Stimulated activated CD4-positive, alpha-beta T cell treated with anti-CD3 and anti-CD28 coated beads, Interleukin-2, amount 100 ng/mL, for 4 hours (primary cell): ENCODE data around the gene HYKK.
"Not testable (repeated sequence)": the region's sequence is repeated elsewhere in the genome, so short reads cannot be mapped to it uniquely, and the experiment has no call there.

ENCODE experiments used
- DNase-seq: peaks from one replicate; pipeline ENCODE4 v3.0.0-alpha.2; 2020; ENCODE audit warnings: low read depth

The HYKK gene

GRCh38 chr15:78506971-78507830 is at the start of gene HYKK:
Gene HYKK, plus strand, starts transcription at chr15:78507577. Its CDS starts 5,512 bp downstream, at chr15:78513089.
- peak; percentile 58 for DNase-seq

GRCh38 chr15:78460737-78461136 is 46.6 kb upstream of the HYKK start:
- no peak for DNase-seq

GRCh38 chr15:78461171-78461888 is 46.0 kb upstream of the HYKK start:
- DNase-seq = no peak

- no peak for DNase-seq
These were observed 38.3 kb upstream of the HYKK start for GRCh38 chr15:78469031-78469430.

- DNase-seq = no peak
These were observed 30.1 kb upstream of the HYKK start for GRCh38 chr15:78477295-78477694.

- no peak for DNase-seq
These were observed 27.7 kb upstream of the HYKK start for GRCh38 chr15:78479650-78480049.

GRCh38 chr15:78481917-78482316 is 25.5 kb upstream of the HYKK start:
- no peak for DNase-seq

- no peak for DNase-seq
These were observed 14.5 kb upstream of the HYKK start for GRCh38 chr15:78492872-78493271.

GRCh38 chr15:78501857-78502256 is 5.5 kb upstream of the HYKK start:
- DNase-seq = no peak

- no peak for DNase-seq
These were observed 4.7 kb upstream of the HYKK start for GRCh38 chr15:78502641-78503040.

GRCh38 chr15:78507831-78508160 is 419 bp downstream of the HYKK start:
- no peak for DNase-seq

GRCh38 chr15:78508272-78508671 is 895 bp downstream of the HYKK start:
- no peak for DNase-seq

GRCh38 chr15:78509726-78510312 is 2.4 kb downstream of the HYKK start:
- DNase-seq = no peak

- not testable (repeated sequence) for DNase-seq
These were observed 12.7 kb downstream of the HYKK start for GRCh38 chr15:78520035-78520434.

- no peak for DNase-seq
These were observed 16.9 kb downstream of the HYKK start for GRCh38 chr15:78524230-78524629.

GRCh38 chr15:78527325-78527724 is 19.9 kb downstream of the HYKK start:
- no peak for DNase-seq

GRCh38 chr15:78533331-78533730 is 26.0 kb downstream of the HYKK start:
- DNase-seq = no peak

- no peak for DNase-seq
These were observed 28.8 kb downstream of the HYKK start for GRCh38 chr15:78536134-78536533.

- DNase-seq = no peak
These were observed 30.0 kb downstream of the HYKK start for GRCh38 chr15:78537266-78537905.

GRCh38 chr15:78538358-78538757 is 31.0 kb downstream of the HYKK start:
- DNase-seq = no peak

GRCh38 chr15:78539464-78540140 is 32.2 kb downstream of the HYKK start:
- DNase-seq = not testable (repeated sequence)
